ENCODE data around the gene PADI1.

The PADI1 gene

DNA sequence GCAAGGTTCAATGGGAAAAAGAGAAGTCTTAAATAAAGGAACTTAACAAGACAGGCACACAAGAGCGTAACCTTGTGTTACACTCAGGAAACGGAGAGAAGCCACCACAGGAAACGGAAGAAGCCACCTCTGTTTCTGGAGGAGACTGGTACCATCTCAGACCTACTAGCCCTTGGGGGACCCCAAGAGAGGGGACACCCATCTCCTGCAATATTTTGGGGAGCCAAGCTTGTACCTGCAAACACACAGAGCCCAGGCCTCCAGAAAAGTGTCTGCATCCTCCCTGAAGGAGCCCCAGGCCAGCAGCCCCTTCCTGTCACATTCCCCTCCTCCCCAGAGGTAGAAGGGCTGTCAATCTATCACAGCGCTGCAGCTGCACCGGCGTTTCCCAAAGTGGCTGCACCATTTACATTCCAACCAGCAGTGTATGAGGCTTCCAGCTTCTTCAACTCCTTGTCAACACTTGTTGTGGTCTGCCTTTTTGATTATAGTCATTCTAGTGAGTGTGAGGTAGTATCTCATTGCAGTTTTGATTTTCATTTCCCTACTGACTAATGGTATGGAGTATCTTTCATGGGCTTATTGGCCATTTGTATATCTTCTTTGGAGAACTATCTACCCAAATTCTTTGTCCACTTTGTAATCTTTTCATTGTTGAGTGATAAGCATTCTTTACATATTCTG is 23.0 kb upstream of the PADI1 start:
- no peak for DNase-seq (ENCODE audit: extremely low read depth in 1 of 2, low read depth in 1 of 2)

DNA sequence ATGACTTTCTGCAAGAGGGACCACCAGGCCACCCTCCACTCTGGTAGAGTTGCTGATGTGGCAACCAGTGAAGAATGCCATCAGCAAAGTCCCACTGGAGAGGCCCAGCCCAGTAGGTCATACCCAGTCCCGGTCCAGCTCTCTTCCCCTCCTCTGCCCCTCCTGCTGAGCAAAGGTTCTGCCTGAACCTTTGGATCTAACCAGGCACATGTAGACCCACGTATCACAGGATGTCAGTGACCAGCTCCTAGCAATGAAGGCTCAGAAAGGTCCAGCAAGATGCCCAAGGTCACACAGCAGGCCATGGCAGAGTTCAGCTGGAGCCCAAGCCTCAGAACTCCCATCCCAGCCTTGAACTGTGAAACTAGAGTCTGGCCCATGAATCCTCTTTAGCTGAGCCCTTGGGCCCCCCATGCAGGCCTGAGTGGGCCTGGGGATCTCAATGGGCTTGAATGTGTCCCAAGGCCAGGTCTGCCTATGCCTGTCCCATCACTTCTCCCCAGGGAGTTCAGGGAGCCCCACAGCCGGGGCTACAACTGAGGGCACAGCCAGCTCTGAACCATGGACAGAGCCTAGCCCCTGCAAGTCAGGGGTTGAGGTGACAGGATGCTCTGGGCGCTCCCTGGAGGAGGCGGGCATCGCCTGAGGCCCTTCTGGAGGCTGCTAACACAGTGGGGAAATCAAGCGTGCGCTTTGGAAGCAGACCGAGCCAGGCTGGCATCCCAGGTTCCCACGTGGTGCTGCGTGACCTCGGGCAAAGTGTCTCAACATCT is 21.4 kb upstream of the PADI1 start:
- DNase-seq (ENCODE audit: extremely low read depth in 1 of 2, low read depth in 1 of 2), result no peak

DNA sequence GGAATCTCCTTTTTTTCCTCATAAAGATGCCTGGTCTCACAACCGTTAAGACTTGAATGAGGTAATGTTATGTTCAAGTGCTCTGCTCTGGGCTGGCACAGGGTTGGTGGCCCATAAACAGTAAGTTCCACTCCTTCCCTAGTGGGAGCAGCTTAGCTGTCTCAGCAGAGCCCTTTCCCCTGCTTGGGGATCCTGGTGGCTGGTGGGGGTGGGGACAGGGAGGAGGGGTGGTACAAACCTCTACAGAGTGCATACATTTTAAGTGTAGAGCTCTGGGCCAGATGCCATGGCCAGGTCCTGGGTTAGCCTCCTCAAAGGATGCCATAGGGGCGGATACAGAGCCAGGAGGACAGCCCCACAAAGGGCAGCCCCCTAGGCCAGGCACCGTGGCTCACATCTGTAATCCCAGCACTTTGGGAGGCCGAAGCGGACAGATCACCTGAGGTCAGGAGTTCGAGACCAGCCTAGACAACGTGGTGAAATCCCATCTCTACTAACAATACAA is 20.7 kb upstream of the PADI1 start:
- DNase-seq (ENCODE audit: extremely low read depth in 1 of 2, low read depth in 1 of 2), result no peak

DNA sequence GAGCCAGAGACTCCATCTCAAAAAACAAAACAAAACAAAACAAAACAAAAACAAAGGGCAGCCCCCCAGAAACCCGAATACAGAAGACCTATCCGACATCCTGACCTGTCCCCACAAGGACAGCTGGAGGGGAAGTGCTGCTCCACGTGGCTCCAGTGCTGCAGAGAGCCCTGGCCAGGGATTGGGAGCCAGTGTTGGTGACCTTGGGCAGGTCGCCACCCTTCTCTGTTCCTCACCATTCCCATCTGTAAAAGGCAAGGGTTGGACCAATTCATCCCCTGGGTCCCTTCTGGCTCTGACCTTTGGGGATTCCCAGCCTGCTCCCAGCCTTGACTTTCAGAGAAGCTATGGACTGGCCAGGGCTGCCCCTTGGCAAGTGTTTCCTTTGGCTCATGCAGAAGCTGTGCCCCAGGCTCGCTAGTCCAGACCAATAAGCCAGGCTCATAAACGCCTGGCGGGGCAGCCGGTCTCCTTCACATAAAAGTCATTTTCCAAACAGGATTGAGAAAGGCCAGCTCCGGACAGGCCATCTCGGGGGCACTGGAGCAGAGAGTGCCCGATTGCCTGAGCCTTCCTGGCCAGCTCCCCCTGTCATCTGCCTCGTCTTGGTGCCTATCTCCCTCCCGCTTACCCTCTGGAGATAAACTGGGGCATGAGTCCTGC is 20.0 kb upstream of the PADI1 start:
- DNase-seq (ENCODE audit: extremely low read depth in 1 of 2, low read depth in 1 of 2), result no peak

DNA sequence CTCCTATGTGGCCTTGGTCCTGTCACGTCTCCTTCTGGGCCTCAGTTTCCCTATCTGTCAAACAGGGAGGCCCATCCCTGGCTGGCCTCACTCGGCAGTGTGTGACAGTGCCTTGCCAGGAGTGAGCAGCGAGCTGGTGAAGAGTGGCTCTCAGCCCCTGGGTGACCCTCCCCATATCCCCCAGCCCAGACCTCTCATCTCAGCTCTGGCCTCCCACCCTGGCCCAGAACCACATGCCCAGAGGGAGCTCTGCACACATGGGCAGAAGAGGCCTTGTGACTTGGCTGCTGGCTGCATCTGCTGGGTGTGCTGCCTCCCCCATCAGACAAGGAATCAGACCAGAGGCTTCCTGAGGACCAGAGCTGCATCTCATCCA is 19.5 kb upstream of the PADI1 start:
- DNase-seq (ENCODE audit: extremely low read depth in 1 of 2, low read depth in 1 of 2), result no peak

DNA sequence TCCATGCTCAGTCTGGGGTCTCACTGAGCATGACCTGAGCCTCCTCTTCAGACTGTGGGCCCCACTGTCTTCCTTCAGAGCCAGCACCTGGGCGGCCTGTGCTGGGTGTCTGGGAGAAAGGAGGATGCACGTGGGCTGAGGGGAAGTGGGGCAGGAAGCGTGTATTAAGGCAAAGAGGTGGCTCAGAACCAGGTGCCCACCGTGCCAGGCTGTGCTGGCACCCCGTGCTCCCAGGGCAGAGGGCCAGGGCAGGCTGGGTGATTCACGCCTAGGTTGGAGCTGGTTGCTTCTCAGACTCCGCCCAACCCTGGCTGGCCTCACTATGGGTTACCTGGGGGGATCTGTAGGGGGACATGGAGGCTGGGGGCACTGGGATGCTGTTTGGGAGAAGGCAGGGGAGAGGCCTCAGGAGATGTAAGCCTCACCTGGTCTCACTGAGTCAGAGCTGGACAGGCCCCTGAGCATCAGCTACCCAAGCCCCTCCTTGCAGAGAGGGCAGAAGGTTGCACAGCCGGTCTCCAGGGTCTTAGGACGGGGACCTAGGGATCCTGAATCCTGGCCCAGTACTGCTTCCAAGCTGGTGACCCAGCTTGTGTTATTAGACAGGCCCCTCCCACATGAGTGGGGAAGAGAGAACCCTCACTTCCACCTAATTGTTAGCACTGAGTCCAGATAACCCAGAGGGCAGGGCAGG is 18.6 kb upstream of the PADI1 start:
- DNase-seq (ENCODE audit: extremely low read depth in 1 of 2, low read depth in 1 of 2), result no peak

DNA sequence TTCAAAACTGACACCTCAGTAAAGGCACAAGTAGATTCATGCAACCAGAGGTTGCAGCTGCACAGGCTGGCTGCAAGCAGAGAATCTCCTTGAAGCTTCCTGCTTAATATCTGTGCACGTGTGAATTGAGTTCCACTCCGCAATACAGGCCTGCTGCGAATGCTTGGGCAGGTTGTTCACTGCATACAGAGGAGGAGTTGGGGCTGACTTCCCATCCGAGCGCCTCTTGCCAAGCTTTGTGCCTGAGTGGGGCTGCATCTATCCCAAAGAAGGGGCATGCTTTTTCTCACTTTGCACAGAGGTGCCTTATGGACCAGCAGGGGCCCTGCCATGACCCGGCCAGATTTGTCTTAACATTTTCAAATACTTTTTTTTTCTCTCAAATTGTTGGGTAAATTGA is 17.9 kb upstream of the PADI1 start:
- no peak for DNase-seq (ENCODE audit: extremely low read depth in 1 of 2, low read depth in 1 of 2)

DNA sequence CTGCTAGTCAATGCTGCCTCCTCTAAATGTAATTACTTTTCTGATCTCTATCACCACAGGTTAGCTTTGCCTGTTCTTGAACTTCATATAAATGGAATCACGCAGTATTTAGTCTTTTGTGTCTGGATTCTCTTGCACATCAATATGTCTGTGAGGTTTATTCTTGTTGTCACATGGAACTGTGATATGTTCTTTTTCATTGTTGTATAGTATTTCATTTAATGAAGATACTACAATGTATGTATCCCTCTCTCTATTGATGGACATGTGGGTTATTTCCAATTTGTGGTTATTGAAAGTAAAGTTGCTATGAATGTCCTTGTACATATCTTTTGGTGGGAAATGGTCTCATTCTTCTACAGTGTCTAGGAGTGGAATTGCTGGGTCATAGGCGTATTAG is 16.7 kb upstream of the PADI1 start:
- DNase-seq (ENCODE audit: extremely low read depth in 1 of 2, low read depth in 1 of 2), result no peak

DNA sequence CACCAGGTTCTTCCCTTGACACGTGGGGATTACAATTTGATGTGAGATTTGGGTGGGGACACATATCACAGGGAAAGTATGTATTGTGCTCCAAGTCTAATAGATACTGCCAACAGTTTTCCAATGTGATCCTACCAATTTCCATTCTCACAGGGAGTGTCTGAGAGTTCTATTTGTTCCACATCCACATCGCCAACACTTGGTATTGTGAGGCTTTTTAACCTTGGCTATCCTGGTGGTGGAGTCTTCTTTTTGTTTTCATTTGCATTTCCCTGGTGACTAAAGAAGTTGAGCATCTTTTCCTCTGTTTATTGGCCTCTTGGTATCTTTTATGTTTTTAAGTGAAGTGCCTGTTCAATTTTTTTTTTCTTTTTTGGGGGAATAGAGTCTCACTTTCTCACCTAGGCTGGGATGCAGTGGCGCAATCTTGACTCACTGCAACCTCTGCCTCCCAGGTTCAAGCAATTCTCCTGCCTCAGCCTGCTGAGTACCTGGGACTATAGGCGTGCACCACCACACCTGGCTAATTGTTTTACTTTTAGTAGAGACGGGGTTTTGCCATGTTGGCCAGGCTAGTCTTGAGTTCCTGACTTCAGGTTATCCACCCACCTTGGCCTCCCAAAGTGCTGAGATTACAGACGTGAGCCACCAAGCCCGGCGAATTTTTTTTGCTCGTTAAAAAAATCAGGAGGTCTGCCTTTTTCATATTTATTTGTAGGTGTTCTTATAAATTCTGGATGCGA is 15.9 kb upstream of the PADI1 start:
- DNase-seq (ENCODE audit: extremely low read depth in 1 of 2, low read depth in 1 of 2), result no peak

DNA sequence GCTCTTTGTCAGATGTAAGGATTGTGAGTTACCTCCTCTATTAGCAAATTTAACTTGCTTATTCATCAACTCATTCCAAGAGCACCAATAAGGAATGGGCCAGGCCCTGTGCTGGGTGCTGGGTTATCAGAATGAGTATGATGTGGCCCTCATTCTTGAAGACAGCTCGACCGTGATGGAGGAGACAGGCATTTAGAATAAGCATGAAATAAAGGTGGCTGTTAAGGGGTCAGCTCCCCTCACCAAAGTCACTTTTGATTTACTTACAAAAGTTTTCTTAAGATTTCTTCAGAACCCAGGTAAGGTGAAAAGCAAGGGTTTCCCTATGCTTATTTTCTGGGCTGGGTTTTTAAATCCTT is 15.3 kb upstream of the PADI1 start:
- no peak for DNase-seq (ENCODE audit: extremely low read depth in 1 of 2, low read depth in 1 of 2)

DNA sequence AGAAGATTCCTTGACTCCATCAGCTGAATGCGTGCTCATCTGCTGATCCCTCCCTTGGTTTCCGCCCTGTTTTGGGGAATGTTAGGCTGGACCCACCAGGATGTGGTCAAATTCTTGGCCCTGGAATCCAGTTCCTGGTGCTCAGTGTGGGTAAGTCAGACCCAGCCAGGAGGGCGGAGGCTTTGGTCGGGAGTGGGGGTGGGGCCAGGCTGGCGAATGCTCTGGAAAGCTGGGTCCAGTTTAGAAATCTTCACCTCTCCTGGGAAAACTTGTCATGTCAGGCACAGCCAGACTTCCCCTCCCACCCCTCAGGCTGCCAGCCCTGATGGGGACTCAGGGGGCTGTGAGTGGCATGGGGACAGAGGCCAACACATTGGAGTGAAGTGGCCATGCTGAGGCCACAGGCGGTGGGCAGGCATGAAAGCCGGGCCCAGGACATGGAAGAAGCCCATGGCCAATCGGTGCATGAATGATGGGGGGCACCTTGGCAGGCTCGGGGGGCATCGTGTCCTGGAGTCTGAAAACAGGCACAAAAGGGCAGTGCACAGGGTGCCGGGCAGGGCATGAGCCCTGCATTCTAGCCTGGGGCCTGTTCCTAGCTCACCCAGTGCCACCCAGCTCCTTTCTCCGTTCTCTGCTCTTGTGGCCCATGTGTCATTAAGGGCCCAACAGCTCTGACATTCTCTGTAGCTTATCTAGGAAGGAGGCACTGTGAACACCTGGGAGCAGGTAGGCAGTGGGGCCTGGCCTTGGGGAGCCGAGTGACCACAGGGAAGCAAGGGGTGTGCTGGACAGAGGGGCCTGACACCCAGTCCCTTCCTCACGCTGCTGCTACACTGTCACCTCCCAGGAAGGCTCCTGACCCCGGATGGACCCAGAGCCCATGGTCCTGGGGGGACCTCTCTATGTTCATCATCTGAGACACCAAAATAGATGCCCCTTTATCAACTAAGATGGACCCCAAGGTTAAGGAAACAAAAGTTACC is 14.6 kb upstream of the PADI1 start:
- no peak for DNase-seq (ENCODE audit: extremely low read depth in 1 of 2, low read depth in 1 of 2)

DNA sequence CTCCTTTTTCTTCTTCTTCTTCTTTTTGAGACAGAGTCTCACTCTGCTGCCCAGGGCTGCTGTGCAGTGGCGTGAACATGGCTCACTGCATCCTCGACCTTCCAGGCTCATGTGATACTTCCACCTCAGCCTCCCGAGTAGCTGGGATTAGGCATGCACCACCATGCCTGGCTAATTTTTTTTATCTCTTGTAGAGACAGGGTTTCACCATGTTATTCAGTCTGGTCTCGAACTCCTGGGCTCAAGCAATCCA is 13.0 kb upstream of the PADI1 start:
- DNase-seq (ENCODE audit: extremely low read depth in 1 of 2, low read depth in 1 of 2), result no peak

DNA sequence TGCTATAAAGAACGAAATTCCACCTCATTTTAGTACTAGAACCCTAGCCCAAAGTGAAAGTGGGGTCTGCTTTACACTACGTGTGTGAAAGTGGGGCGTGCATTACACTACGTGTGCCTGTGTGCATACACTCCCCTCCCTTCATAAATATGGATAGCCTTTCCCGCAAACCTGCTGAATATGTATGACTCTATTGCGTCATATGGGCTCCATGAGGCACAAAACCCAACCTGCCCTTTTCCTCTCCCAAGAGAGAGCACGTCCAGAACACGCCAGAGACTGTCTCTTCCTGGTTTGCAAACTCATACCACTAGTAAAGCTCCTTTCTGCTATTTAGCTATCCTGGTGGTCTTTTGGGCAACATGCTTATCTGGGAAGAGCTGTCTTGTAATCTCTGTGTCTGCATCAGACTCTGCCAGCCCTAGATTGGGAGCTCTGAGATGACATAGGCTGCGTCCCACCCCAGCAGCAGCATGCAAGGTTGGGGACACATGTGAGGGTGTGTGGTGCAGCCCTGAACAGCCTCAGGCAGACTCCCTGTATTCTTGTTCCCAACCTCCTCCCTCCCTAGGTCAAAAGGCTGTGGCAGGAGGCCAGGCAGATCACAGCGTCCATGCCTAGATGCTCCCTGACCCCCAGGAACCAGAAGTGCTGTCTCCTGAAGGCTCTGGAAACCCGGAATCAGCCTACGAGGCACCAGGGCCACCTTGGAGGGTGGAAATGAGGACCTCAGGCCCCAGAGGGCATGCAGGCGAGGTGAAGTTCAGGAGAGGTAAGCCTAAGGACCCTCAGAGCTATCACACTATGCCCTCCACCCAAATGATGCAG is 12.3 kb upstream of the PADI1 start:
- DNase-seq (ENCODE audit: extremely low read depth in 1 of 2, low read depth in 1 of 2), result no peak

DNA sequence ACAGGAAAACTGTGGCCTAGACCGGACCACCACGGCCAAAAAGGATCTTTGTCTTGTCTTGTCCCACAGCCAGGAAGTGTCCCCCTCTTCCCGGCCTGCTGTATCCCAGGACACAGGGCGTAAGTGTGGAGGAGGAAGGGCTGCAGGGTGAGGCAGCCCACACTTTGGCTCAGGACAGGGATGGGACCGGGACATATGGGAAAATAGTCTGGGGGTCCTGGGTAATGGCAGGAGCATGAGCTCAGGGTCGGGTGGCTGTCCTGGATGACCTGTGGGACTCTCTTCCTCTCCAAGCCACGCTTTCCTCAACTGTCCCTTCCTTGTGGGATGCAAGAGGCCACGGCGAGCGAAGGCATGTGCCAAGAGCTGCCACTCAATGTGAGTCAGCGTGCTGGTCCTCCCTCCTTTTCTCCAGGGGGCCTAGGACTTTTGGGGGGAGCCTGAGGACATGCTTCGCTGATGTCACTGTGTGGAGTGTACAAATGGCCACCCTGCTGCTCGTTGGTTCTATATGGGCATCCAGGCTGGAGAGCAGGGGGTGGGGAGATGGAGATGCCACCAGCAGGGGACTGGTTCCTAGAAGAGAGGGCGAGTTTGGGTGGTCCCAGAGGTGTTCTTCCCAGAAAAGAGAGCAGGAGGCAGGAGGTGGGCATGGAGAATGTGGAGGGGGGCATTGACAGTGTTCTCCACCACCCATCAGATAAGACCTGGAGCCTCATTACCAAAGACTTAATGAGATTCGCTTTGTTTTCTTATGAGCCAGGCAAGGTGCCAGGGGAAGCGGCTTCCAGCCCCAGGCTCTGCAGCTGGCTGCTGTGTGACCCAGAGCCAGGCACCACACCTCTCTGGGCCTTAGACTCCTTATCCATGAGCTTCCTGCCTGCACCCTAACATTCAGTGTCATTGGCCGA is 11.5 kb upstream of the PADI1 start:
- DNase-seq (ENCODE audit: extremely low read depth in 1 of 2, low read depth in 1 of 2), result no peak

DNA sequence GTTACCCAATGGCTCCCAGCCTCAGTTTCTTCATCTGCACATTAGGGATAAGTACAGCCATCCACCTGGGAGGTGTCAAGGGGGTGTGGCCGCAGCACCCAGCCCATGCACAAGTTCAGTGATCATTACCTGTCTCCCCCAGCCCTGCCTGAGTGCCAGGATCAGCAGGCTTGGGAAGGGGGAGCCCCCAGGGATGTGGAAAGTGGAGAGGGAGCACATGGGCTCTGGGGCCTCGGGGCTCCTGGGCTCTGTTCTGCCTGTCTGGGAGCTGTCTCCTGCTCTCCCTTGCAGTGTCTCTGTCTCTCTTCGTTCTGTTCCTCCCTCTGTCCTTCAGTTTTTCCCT is 10.8 kb upstream of the PADI1 start:
- no peak for DNase-seq (ENCODE audit: extremely low read depth in 1 of 2, low read depth in 1 of 2)

DNA sequence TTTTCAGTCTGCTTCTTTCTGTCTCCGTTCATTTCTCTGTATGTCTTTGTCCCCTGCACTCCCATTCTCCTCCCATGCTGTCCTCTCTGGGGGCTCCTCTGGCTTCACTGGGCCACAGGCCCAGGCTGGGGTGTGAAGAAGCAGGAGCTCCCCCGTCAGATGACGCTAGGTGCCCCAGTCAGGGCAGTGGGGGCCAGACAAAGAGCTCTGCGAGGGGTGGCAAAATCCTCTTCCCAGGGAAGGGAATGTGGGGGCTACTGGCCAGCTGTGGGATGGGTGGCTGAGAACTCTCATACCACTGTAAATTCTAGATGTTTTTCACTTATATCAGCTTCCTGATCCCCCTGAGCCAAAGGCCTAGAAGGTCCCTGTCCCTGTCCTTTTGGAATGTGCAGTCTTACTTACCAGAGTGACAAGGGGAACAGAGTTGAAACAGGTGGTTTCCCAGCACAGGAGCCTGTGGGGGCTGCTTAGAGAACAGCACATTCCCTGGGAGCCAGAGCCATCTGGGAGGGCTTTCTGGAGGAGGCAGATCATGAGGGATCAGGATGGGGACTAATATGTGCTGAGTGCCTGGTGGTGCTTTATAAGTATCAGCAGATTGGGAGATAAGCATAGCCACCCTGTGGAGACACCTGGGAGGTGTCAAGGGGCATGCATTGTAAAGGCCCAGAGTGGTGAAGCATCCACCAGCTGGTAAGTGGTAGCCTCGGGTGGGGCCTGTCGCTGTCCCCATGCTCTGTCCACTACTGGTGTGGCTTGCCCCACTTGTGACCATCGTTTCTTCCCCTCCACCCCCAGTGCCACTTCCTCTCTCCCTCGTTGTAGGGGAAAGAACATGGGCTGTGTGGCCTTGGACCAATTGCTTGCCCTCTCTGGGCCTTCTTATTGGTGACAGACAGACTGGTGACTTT is 10.1 kb upstream of the PADI1 start:
- DNase-seq (ENCODE audit: extremely low read depth in 1 of 2, low read depth in 1 of 2), result no peak

DNA sequence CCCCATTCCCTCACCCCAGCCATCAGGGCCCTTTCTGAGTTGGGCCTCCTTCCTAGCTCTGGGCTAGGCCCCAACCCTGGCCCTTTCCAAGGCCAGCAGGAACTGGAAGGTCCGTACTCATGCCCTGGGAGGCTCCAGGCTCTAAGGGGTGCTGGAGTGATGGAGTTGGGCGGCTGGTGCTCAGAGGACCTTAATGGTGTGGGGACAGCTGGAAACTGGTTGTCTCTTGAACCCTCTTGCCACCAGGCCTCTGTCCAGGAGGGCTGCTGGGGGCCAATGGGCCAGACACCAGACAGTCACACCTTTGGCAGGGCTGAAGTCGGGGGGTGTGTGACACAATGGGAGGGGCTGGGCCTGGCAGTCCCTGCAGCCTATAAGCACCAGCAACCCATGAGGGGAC is 9.2 kb upstream of the PADI1 start:
- DNase-seq (ENCODE audit: extremely low read depth in 1 of 2, low read depth in 1 of 2), result no peak
